Measurements from ENCODE around the gene TWF2. TPM values are rescaled to one million over a fixed set of nuclear protein-coding genes. Genes with fewer than 3 reads are reported as not detected.

TWF2 gene
- total and polyA plus RNA-seq, 2 of the 13 experiments (the other 11 are each of a cell fraction or from before 2014, with no cell fraction given), result 45.5 to 108 TPM

DNA sequence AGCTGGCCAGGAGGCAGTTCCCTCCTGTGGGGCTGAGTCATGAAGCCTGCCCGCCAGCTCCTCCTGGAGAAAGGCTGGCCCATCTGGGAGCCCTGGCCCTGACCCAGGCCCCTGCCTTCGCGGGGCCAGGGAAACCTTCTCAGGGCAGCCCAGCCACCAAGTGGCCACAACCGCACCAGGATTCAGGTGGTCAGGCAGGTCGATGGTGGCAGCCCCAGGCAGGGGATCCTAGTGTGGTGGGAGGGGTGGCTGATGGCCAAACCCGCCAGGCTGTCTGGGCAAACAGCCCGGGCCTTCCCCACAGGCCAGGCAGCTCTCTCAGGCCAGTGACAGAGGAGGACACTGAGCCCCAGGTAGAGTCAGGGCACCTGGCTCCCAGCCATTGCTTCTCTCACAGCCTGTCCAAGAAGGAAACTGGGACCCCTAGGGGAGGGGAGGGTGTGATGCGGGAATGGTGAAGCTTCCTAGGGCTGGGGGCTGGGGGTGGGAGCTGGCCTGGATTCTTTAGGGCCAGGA is 1.2 kb downstream of the TWF2 start (continued):
- no peak for TF ChIP-seq TFE3 (CRISPR knock-in tag; IDR thresholded peaks at IDR 0.05)
- TF ChIP-seq ZNF20 (CRISPR knock-in tag; IDR thresholded peaks at IDR 0.05), result no peak
- TF ChIP-seq, protein P1, sequence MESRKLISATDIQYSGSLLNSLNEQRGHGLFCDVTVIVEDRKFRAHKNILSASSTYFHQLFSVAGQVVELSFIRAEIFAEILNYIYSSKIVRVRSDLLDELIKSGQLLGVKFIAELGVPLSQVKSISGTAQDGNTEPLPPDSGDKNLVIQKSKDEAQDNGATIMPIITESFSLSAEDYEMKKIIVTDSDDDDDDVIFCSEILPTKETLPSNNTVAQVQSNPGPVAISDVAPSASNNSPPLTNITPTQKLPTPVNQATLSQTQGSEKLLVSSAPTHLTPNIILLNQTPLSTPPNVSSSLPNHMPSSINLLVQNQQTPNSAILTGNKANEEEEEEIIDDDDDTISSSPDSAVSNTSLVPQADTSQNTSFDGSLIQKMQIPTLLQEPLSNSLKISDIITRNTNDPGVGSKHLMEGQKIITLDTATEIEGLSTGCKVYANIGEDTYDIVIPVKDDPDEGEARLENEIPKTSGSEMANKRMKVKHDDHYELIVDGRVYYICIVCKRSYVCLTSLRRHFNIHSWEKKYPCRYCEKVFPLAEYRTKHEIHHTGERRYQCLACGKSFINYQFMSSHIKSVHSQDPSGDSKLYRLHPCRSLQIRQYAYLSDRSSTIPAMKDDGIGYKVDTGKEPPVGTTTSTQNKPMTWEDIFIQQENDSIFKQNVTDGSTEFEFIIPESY (CRISPR knock-in tag; IDR thresholded peaks at IDR 0.05), result no peak; the same call in 1 of the 2 replicates
- TF ChIP-seq TCF12 (IDR thresholded peaks at IDR 0.05), result no peak
- TF ChIP-seq TCF12 (CRISPR knock-in tag; IDR thresholded peaks at IDR 0.05), result 0 out of 2 replicates have a peak, but pooled peaks have one; percentile 47
- TF ChIP-seq GABPB1 (CRISPR knock-in tag; IDR thresholded peaks at IDR 0.05), result peak; percentile 23; the same call in 1 of the 2 replicates
- TF ChIP-seq ZMAT3 (CRISPR knock-in tag; conservative IDR thresholded peaks at IDR 0.05), result no peak
- no peak for TF ChIP-seq ZSCAN30 (CRISPR knock-in tag; IDR thresholded peaks at IDR 0.05)
- TF ChIP-seq, protein P2, sequence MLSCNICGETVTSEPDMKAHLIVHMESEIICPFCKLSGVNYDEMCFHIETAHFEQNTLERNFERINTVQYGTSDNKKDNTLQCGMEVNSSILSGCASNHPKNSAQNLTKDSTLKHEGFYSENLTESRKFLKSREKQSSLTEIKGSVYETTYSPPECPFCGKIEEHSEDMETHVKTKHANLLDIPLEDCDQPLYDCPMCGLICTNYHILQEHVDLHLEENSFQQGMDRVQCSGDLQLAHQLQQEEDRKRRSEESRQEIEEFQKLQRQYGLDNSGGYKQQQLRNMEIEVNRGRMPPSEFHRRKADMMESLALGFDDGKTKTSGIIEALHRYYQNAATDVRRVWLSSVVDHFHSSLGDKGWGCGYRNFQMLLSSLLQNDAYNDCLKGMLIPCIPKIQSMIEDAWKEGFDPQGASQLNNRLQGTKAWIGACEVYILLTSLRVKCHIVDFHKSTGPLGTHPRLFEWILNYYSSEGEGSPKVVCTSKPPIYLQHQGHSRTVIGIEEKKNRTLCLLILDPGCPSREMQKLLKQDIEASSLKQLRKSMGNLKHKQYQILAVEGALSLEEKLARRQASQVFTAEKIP (CRISPR knock-in tag; IDR thresholded peaks at IDR 0.05; ENCODE audit: borderline replicate concordance), result no peak
- TF ChIP-seq KDM4B (CRISPR knock-in tag; IDR thresholded peaks at IDR 0.05), result peak; percentile 14
- TF ChIP-seq, protein P3, sequence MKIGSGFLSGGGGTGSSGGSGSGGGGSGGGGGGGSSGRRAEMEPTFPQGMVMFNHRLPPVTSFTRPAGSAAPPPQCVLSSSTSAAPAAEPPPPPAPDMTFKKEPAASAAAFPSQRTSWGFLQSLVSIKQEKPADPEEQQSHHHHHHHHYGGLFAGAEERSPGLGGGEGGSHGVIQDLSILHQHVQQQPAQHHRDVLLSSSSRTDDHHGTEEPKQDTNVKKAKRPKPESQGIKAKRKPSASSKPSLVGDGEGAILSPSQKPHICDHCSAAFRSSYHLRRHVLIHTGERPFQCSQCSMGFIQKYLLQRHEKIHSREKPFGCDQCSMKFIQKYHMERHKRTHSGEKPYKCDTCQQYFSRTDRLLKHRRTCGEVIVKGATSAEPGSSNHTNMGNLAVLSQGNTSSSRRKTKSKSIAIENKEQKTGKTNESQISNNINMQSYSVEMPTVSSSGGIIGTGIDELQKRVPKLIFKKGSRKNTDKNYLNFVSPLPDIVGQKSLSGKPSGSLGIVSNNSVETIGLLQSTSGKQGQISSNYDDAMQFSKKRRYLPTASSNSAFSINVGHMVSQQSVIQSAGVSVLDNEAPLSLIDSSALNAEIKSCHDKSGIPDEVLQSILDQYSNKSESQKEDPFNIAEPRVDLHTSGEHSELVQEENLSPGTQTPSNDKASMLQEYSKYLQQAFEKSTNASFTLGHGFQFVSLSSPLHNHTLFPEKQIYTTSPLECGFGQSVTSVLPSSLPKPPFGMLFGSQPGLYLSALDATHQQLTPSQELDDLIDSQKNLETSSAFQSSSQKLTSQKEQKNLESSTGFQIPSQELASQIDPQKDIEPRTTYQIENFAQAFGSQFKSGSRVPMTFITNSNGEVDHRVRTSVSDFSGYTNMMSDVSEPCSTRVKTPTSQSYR (CRISPR knock-in tag; IDR thresholded peaks at IDR 0.05; ENCODE audit: borderline replicate concordance), result no peak
- no peak for TF ChIP-seq SMARCE1 (IDR thresholded peaks at IDR 0.05; ENCODE audit: borderline replicate concordance)
- no peak for TF ChIP-seq ONECUT2 (CRISPR knock-in tag; IDR thresholded peaks at IDR 0.05)
- TF ChIP-seq ZNF891 (CRISPR knock-in tag; IDR thresholded peaks at IDR 0.05), result no peak
- no peak for TF ChIP-seq CC2D1A (CRISPR knock-in tag; IDR thresholded peaks at IDR 0.05)
- no peak for TF ChIP-seq ZNF205 (CRISPR knock-in tag; IDR thresholded peaks at IDR 0.05)
- peak; percentile 38; the same call in 1 of the 2 replicates for TF ChIP-seq RBFOX2 (IDR thresholded peaks at IDR 0.05; ENCODE audit: low read depth, low read length)
- TF ChIP-seq, protein P4, sequence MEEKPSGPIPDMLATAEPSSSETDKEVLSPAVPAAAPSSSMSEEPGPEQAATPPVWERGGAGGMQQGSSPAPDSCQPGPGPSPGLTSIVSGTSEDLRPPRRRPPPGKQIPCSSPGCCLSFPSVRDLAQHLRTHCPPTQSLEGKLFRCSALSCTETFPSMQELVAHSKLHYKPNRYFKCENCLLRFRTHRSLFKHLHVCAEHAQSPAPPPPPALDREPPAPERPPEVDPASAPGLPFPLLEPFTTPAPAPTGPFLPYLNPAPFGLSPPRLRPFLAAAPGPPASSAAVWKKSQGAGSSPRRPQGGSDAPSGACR (CRISPR knock-in tag; IDR thresholded peaks at IDR 0.05), result peak; percentile 3; the same call in 1 of the 2 replicates
- TF ChIP-seq HNRNPLL (IDR thresholded peaks at IDR 0.05; ENCODE audit: low read depth, low read length, poor library complexity, severe bottlenecking), result peak; percentile 29
- no peak for TF ChIP-seq CENPT (CRISPR knock-in tag; IDR thresholded peaks at IDR 0.05; ENCODE audit: low read depth)
- no peak for TF ChIP-seq MEF2D (CRISPR knock-in tag; IDR thresholded peaks at IDR 0.05)
- TF ChIP-seq KDM3A (CRISPR knock-in tag; IDR thresholded peaks at IDR 0.05; ENCODE audit: low read depth), result 0 out of 2 replicates have a peak, but pooled peaks have one; percentile 17
- TF ChIP-seq SRSF1 (optimal IDR thresholded peaks at IDR 0.05; ENCODE audit: low read depth, low read length), result peak; percentile 49
